IPS-18c (cell line): Measurements from ENCODE around the gene ZBED1.
"Not testable (repeated sequence)": the region's sequence is repeated elsewhere in the genome, so short reads cannot be mapped to it uniquely, and the experiment has no call there.

Source experiments
- H3K4me3 ChIP-seq: 2 replicates; pipeline ENCODE4 v1.7.0; 2013; ENCODE audit warnings: low read depth, mild to moderate bottlenecking, low read length, moderate library complexity; ENCODE audit not compliant: insufficient read depth
- H3K9me3 ChIP-seq: one replicate; pipeline ENCODE4 v1.6.1; 2013; ENCODE audit warnings: mild to moderate bottlenecking, low read length, moderate library complexity; ENCODE audit not compliant: control insufficient read depth, insufficient read depth

The ZBED1 gene

DNA sequence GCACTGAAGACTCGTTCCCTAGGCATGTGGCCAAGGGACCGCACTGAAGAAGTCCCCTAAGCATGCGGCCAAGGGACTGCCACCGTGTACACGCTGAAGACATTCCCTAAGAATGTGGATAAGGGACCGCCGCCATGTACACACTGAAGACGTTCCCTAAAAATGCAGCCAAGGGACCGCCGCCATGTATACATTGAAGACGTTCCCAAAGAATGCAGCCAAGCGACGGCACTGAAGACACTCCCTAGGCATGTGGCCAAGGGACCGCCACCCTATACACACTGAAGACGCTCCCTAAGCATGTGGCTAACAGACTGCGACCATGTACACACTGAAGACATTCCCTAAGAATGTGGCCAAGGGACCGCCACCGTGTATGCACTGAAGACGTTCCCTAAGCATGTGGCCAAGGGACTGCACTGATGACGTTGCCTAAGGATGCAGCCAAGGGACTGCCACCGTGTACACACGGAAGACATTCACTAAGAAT lies 31.5 kb downstream of the ZBED1 start:
- no peak overlapping the region for H3K4me3 ChIP-seq
- H3K9me3 ChIP-seq, result peaks cover 5% of the 10 kb centered on the region

DNA sequence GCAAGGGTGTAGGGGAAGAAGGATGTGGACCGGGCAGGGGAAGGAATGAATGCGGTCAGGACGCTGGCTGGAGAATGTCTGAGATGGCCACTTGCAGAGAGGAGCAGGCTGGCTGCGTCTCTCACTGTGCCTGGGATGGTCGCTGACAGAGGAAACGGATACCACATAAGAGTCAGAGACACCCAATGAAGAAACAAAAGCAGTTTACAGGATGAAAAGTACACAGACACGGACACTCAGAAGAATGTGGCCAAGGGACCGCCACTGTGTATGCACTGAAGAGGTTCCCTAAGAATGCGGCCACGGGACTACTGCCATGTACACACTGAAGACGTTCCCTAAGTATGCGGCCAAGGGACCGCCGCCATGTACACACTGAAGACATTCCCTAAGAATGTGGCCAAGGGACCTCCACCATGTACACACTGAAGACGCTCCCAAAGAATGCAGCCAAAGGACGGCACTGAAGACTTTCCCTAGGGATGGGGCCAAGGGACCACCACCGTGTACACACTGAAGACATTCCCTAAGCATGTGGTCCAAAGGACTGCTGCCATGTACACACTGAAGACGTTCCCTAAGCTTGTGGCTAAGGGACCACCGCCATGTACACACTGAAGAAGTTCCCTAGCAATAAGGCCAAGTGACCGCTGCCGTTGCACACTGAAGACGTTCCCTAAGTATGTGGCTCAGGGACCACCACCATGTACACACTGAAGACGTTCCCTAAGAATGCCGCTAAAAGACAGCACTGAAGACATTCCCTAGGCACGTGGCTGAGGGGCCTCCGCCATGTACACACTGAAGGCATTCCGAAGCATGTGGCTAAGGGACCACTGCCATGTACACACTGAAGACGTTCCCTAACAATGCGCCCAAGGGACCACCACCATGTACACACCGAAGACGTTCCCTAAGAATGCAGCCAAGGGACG lies 32.2 kb downstream of the ZBED1 start:
- H3K4me3 ChIP-seq, result no peak overlapping the region
- peaks cover 5% of the 10 kb centered on the region for H3K9me3 ChIP-seq

DNA sequence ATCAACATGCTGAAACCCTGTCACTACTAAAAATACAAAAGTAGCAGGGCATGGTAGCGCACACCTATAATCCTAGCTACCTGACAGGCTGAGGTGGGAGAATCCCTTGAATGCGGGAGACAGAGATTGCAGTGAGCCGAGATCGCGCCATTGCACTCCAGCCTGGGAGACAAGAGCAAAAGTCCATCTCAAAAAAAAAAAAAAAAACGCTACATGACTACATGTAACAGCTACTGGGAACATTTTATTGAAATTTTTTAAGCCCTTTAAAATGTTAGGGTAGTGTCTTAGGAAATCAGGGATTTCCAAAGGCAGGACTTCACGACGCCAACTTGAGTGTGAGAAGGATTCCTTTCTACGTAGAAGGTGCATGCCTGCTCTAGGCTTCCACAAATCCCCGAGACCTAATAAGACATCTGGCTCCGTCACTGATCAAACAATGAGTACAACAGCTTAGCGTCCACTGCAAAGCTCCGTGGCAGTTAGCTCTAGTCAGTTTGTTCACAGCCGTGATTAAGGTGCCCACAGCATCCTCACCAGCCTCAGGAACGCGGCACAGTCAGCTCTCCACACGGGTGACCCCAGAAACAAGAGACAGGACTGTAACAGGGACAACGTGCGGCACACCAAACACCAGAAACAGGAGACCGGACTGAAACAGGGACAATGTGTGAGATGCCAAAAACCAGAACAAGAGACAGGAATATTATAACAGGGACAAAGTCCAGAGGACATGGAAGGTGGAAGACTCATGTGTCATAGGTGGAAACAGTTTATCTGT lies 33.7 kb downstream of the ZBED1 start:
- peaks cover 2% of the 10 kb centered on the region for H3K9me3 ChIP-seq

GRCh38 chrX:2464677-2465166 lies 36.1 kb downstream of the ZBED1 start:
- Histone ChIP-seq H3K9me3 (peaks cover 2% of the 10 kb centered on the region), H3K4me3 (no peak overlapping the region)

More for the DNA sequence above, 33.7 kb downstream of the ZBED1 start:
- no peak overlapping the region for H3K4me3 ChIP-seq

- Histone ChIP-seq H3K9me3 (peaks cover 2% of the 10 kb centered on the region), H3K4me3 (no peak overlapping the region)
These were observed 36.7 kb downstream of the ZBED1 start for GRCh38 chrX:2463973-2464676.

- H3K4me3 ChIP-seq, H3K9me3 ChIP-seq: not testable (repeated sequence)
These were observed 37.3 kb downstream of the ZBED1 start for GRCh38 chrX:2463481-2463880.

- no peak overlapping the region for H3K4me3 ChIP-seq
- peaks cover 2% of the 10 kb centered on the region for H3K9me3 ChIP-seq
These were observed 38.0 kb downstream of the ZBED1 start for GRCh38 chrX:2462780-2463179.

GRCh38 chrX:2462074-2462473 lies 38.7 kb downstream of the ZBED1 start:
- no peaks in the 10 kb centered on the region for H3K9me3 ChIP-seq
- H3K4me3 ChIP-seq, result no peak overlapping the region; the same call in 1 of the 2 replicates

DNA sequence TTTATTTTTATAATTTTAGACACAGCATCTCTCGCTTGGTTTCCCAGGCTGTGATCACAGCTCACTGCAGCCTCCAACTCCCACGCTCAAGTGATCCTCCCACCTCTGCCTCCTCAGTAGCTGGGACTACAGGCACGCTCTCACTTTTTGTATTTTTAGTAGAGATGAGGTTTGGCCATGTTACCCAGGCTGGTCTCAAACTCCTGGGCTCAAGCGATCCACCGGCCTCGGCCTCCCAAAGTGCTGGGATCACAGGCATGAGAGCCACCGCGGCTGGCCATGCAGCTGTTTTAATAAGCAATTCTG lies 39.1 kb downstream of the ZBED1 start:
- H3K9me3 ChIP-seq, result no peaks in the 10 kb centered on the region

DNA sequence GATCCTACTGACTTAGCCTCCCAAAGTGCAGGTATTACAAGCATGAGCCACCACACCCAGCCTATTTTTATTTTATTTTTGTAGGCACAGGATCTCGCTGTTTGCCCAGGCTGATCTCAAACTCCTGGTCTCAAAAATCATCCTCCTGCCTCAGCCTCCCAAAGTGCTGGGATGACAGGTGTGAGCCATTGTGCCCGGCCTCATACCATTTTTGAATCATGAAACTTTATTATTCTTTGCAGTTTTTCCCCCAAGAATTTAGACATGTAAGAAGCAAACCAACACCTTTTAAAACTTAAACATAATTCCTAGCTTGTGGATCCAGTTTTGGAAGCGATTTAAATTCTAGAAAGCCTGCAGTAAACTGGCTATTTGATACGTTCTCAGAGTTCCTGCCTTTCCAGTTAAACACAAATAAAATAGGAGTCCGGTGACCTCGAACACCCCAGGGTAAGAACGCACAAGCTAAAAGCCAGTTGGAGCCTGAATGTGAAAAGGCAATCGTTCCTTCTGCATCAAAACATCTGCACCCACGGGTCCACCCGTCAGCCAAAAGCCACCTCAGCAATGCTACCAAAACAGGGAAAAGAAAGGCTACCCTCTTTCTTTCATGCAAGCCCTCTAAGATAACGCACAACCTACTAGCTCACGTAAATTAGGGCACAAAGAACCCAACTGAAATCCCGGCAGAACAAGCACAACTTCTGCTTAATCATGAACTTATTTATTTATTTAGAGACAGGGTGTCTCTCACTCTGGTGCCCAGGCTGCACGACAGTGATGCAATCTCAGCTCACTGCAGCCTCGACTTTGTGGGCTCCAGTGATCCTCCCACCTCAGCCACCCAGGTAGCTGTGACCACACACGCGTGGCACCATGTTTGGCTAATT lies 39.7 kb downstream of the ZBED1 start:
- H3K4me3 ChIP-seq, result not testable (repeated sequence)

More for the DNA sequence above, 39.1 kb downstream of the ZBED1 start:
- H3K4me3 ChIP-seq, result no peak overlapping the region; the same call in 1 of the 2 replicates

DNA sequence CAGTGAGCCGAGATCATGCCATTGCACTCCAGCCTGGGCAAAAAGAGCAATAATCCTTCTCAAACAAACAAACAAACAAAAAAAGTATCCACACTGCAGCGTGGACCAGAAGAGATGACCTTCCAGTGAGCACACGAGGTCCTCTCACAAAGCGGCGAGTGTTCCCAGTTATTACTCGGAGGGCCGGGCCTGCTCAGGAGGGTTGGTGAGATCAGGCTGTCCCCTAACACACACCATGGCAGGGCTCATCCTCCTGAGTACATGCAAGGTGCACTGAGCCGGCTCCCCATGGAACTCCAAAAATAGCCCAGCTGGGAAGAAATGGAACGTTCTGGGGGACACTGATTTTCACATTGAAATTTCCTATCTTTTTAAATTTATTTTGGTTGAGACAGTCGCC lies 40.7 kb downstream of the ZBED1 start:
- H3K9me3 ChIP-seq, H3K4me3 ChIP-seq: not testable (repeated sequence)

More for the DNA sequence above, 39.7 kb downstream of the ZBED1 start:
- H3K9me3 ChIP-seq, result not testable (repeated sequence)

DNA sequence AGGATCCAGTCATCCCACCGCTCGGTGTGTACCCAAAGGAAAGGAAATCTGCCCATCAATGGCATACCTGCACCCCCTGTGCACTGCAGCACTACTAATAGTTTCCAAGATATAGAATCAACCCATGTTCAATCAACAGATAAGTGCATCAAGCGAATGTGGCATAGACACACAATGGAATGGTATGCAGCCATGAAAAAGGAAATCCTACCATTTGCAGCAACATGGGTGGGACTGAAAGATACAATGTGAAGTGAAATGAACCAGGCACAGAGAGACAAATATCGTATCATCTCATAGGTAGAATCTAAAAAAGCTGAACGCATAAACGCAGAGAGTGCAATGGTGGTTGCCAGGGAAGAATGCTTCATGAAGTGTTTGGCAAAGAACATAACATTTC lies 42.5 kb downstream of the ZBED1 start:
- no peak overlapping the region for H3K4me3 ChIP-seq
- no peaks in the 10 kb centered on the region for H3K9me3 ChIP-seq

DNA sequence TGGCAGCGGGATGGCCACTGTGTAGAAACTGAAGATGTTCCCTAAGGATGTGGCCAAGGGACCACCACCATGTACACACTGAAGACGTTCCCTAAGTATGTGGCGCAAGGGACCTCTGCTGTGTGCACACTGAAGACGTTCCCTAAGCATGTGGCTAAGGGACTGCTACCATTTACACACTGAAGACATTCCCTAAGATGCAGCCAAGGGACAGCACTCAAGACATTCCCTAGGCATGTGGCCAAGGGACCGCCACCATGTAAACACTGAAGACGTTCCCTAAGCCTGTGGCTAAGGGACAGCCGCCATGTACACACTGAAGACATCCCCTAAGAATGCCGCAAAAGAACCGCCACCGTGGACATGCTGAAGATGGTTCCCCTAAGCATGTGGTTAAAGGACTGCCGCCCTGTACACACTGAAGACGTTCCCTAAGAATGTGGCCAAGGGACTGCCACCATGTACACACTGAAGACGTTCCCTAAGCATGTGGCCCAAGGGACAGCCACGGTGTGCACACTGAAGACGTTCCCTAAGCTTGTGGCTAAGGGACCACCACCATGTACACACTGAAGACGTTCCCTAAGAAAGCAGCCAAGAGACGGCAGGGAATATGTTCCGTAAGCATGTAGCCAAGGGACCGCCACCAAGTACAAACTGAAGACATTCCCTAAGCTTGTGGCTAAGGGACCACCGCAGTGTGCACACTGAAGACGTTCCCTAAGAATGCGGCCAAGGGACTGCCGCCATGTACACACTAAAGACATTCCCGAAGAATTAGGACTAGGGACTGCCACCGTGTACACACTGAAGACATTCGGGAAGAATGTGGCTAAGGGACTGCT lies 43.3 kb downstream of the ZBED1 start:
- no peaks in the 10 kb centered on the region for H3K9me3 ChIP-seq
- no peak overlapping the region for H3K4me3 ChIP-seq

DNA sequence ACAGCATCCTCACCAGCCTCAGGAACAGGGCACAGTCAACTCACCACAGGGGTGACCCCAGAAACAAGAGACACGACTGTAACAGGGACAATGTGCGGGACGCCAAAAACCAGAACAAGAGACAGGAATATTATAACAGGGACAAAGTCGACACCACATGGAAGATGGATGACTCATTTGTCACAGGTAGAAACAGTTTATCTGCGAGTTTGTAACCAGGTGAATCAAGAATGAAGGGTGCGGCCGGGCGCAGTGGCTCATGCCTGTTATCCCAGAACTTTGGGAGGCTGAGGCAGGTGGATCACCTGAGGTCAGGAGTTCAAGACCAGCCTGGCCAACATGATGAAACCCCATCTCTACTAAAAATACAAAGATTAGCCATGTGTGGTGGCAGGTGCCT lies 44.7 kb downstream of the ZBED1 start:
- H3K9me3 ChIP-seq, result not testable (repeated sequence)

DNA sequence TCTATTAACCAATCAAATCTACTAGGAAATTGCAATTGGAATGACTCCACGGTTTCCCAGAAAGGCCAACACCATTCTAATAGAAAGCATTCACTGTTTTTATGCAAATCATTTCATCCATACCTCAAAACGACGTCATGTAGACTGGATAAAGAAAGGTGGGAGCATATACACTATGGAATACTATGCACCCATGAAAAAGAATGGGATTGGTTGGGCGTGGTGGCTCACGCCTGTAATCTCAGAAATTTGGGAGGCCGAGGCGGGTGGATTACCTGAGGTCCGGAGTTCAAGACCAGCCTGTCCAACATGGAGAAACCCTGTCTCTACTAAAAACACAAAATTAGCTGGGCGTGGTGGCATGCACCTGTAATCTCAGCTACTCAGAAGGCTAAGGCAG lies 46.2 kb downstream of the ZBED1 start:
- H3K9me3 ChIP-seq, H3K4me3 ChIP-seq: not testable (repeated sequence)

More for the DNA sequence above, 44.7 kb downstream of the ZBED1 start:
- H3K4me3 ChIP-seq, result not testable (repeated sequence)

DNA sequence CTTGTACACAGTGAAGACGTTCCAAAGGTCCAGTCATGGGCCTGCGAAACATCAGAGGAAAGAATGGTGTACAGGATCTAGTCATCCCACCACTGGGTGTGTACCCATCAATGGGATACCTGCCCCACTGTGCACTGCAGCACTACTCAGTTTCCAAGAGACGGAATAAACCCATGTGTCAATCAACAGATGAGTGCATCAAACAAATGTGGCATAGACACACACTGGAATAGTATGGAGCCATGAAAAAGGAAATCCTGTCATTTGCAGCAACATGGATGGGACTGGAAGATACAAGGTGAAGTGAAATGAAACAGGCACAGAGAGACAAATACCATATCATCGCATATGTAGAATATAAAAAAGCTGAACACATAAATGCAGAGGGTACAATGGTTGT lies 48.0 kb downstream of the ZBED1 start:
- H3K4me3 ChIP-seq, result no peak overlapping the region; the same call in 1 of the 2 replicates
- no peaks in the 10 kb centered on the region for H3K9me3 ChIP-seq
